ENCODE measurements around the gene GPANK1.

GRCh38 chr6:31687860-31688693 is 23.3 kb upstream of the GPANK1 start:
- TF ChIP-seq CTCF (IDR thresholded peaks at IDR 0.05; ENCODE audit: low read length) (no peak), EZH2 (IDR thresholded peaks at IDR 0.05; ENCODE audit: borderline replicate concordance, low read length) (no peak)
